NCI-H1436 treated with DMSO at 0.1 percent for 48 hours (cell line): ENCODE data around the gene ZBED1.
"Not testable (repeated sequence)": the region's sequence is repeated elsewhere in the genome, so short reads cannot be mapped to it uniquely, and the experiment has no call there.

Experiments used
- DNase-seq: peaks from one replicate; lab custom pipeline; 2025; lab: John Stamatoyannopoulos, UW

The ZBED1 gene

GRCh38 chrX:2500803-2501558 is at the start of gene ZBED1, which contains the start of gene DHRSX:
Gene ZBED1, minus strand, starts transcription at chrX:2500976. Its CDS starts 10,257 bp downstream, at chrX:2490719.
Gene DHRSX, minus strand, starts transcription at chrX:2500976. Its CDS starts 51 bp downstream, at chrX:2500925.
- DNase-seq: no peak

- DNase-seq: peak; percentile 64
Measured at GRCh38 chrX:2549876-2550275, 49.1 kb upstream of the ZBED1 start.

- no peak for DNase-seq
Measured at GRCh38 chrX:2548711-2549423, 48.1 kb upstream of the ZBED1 start.

- no peak for DNase-seq
Measured at GRCh38 chrX:2547736-2548135, 47.0 kb upstream of the ZBED1 start.

- DNase-seq: no peak
Measured at GRCh38 chrX:2546496-2546895, 45.7 kb upstream of the ZBED1 start.

- no peak for DNase-seq
Measured at GRCh38 chrX:2545144-2545543, 44.4 kb upstream of the ZBED1 start.

- DNase-seq: no peak
Measured at GRCh38 chrX:2542826-2543521, 42.2 kb upstream of the ZBED1 start.

- no peak for DNase-seq
Measured at GRCh38 chrX:2541603-2542002, 40.8 kb upstream of the ZBED1 start.

- no peak for DNase-seq
Measured at GRCh38 chrX:2540426-2540947, 39.7 kb upstream of the ZBED1 start.

GRCh38 chrX:2539586-2539985 is 38.8 kb upstream of the ZBED1 start:
- no peak for DNase-seq

GRCh38 chrX:2538031-2538757 is 37.4 kb upstream of the ZBED1 start:
- DNase-seq: no peak

- no peak for DNase-seq
Measured at GRCh38 chrX:2536974-2537373, 36.2 kb upstream of the ZBED1 start.

- DNase-seq: no peak
Measured at GRCh38 chrX:2536141-2536540, 35.4 kb upstream of the ZBED1 start.

- DNase-seq: not testable (repeated sequence)
Measured at GRCh38 chrX:2534261-2535021, 33.7 kb upstream of the ZBED1 start.

- DNase-seq: no peak
Measured at GRCh38 chrX:2533424-2533823, 32.6 kb upstream of the ZBED1 start.

- DNase-seq: no peak
Measured at GRCh38 chrX:2526390-2526789, 25.6 kb upstream of the ZBED1 start.

GRCh38 chrX:2523911-2524310 is 23.1 kb upstream of the ZBED1 start:
- DNase-seq: no peak

- DNase-seq: no peak
Measured at GRCh38 chrX:2521927-2522386, 21.2 kb upstream of the ZBED1 start.

- no peak for DNase-seq
Measured at GRCh38 chrX:2521092-2521926, 20.5 kb upstream of the ZBED1 start.

GRCh38 chrX:2520539-2520938 is 19.8 kb upstream of the ZBED1 start:
- no peak for DNase-seq
